PC-3 (cell line): ENCODE measurements around the gene TMEM178B. TPM values are rescaled to one million over a fixed set of nuclear protein-coding genes. Genes with fewer than 3 reads are reported as not detected.
"Not testable (repeated sequence)": the region's sequence is repeated elsewhere in the genome, so short reads cannot be mapped to it uniquely, and the experiment has no call there.

Experiments used
- ATAC-seq: fragments of 200-7000 bp; cut with Tn5 transposase; 2 replicates; pipeline ENCODE4 v1.9.1; 2020; ENCODE audit warnings: mild to moderate bottlenecking, moderate library complexity
- BruUV-seq: library from RNA; stranded (reverse); fragments of 400-500 nt; replicated peaks from 2 replicates; lab custom pipeline; 2021; lab: Mats Ljungman, UMichigan
- CTCF ChIA-PET: fragments of 300-600 bp; sonication (Branson Sonifier 250); formaldehyde crosslinking; loops from one replicate; lab custom pipeline; 2022; ENCODE audit warnings: antibody characterized with exemption; lab: Charles Lee
- POLR2A ChIA-PET: fragments of 300-600 bp; sonication (Branson Sonifier 250); formaldehyde crosslinking; loops from one replicate; lab custom pipeline; 2022; ENCODE audit warnings: antibody characterized with exemption; ENCODE audit not compliant: unreplicated experiment; lab: Charles Lee
- DNase-seq: peaks from one replicate; pipeline ENCODE4 v3.0.0-alpha.2; 2015
- H2AFZ ChIP-seq: fragments of 300-600 bp; sonication (generic); 2 replicates; pipeline ENCODE4 v1.6.0; 2016; ENCODE audit warnings: antibody characterized with exemption, low read length
- H3F3A ChIP-seq: fragments of 300-600 bp; sonication (generic); one replicate; pipeline ENCODE4 v1.6.0; 2017; ENCODE audit warnings: antibody characterized with exemption, low read length, control low read depth, mild to moderate bottlenecking; ENCODE audit not compliant: unreplicated experiment
- H3K27ac ChIP-seq: fragments of 300-600 bp; sonication (generic); 2 replicates; pipeline ENCODE4 v1.5.1; 2016; ENCODE audit warnings: mild to moderate bottlenecking, low read length
- H3K27me3 ChIP-seq: fragments of 300-600 bp; sonication (generic); 2 replicates; pipeline ENCODE4 v1.6.1; 2016; ENCODE audit warnings: low read length, mixed read lengths
- H3K36me3 ChIP-seq: fragments of 300-600 bp; sonication (generic); 2 replicates; pipeline ENCODE4 v1.6.1; 2016; ENCODE audit warnings: low read depth, mixed run types, low read length, mixed read lengths
- H3K4me1 ChIP-seq: fragments of 300-600 bp; sonication (generic); 2 replicates; pipeline ENCODE4 v1.5.1; 2016; ENCODE audit warnings: low read length; ENCODE audit not compliant: insufficient read depth
- H3K4me2 ChIP-seq: fragments of 300-600 bp; sonication (generic); 2 replicates; pipeline ENCODE4 v1.6.0; 2016; ENCODE audit warnings: low read length
- H3K4me3 ChIP-seq: fragments of 300-600 bp; sonication (generic); 2 replicates; pipeline ENCODE4 v1.5.1; 2016; ENCODE audit warnings: mild to moderate bottlenecking, low read length, mixed read lengths
- H3K79me2 ChIP-seq: fragments of 300-600 bp; sonication (generic); 2 replicates; pipeline ENCODE4 v1.6.1; 2017; ENCODE audit warnings: low read length, mixed read lengths
- H3K9ac ChIP-seq: fragments of 300-600 bp; sonication (generic); 2 replicates; pipeline ENCODE4 v1.6.0; 2016; ENCODE audit warnings: mild to moderate bottlenecking, low read length
- H3K9me2 ChIP-seq: fragments of 300-600 bp; sonication (generic); replicated peaks from 2 replicates; pipeline ENCODE4 v1.6.1; 2016; ENCODE audit warnings: mixed run types, low read length, mixed read lengths
- H3K9me3 ChIP-seq: fragments of 300-600 bp; sonication (generic); 2 replicates; pipeline ENCODE4 v1.6.1; 2016; ENCODE audit warnings: low read length, mixed read lengths
- H4K20me1 ChIP-seq: fragments of 300-600 bp; sonication (generic); 2 replicates; pipeline ENCODE4 v1.6.1; 2016; ENCODE audit warnings: low read length, mixed read lengths
- EZH2 ChIP-seq: fragments of 300-600 bp; sonication (generic); IDR thresholded peaks from one replicate; pipeline ENCODE4 v1.6.1; 2017; ENCODE audit warnings: antibody characterized with exemption, mild to moderate bottlenecking, low read length; ENCODE audit not compliant: unreplicated experiment
- EZH2phosphoT487 ChIP-seq: fragments of 300-600 bp; sonication (generic); IDR thresholded peaks from 2 replicates; pipeline ENCODE4 v1.6.1; 2018; ENCODE audit warnings: mild to moderate bottlenecking, antibody characterized with exemption, low read length, borderline replicate concordance
- intact Hi-C: fragments of 100-400 bp; cut with micrococcal nuclease; formaldehyde crosslinking; loops from 2 replicates; pipeline ENCODE4 v1.9.0; 2023
- total RNA-seq: library from RNA; depleted of rRNA; stranded (reverse); fragments of >200 nt; gene quantifications from 2 replicates; pipeline ENCODE4 v1.2.3, GENCODE V29; 2014
- TF ChIP-seq, protein P1 (sequence below): fragments of 300-600 bp; sonication (generic); conservative IDR thresholded peaks from 2 replicates; pipeline ENCODE4 v1.5.1; 2017; ENCODE audit warnings: antibody characterized with exemption, low read depth, mild to moderate bottlenecking, low read length

TMEM178B gene
- total RNA-seq, 1 experiment from 2014 or later: 0.29 TPM

DNA sequence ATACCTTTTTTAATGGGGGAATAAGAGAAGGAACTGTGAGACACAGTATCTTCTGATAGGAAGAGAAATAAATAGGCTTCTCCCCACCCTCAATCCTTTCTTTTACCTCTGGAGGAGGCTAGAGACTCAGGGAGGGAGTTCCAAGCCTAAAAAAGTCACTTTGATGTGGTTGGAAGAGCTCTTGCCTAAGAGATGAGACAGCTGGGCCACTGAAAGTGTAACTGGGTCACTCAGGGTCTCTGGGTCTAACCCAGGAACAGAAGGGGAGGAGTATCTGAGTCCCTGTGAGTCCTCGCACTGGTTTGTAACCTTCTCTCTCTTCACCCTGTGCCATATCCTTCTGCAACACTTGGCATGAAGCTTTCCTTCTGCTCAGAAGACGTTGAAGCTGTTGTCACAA lies 254.4 kb downstream of the TMEM178B start:
- ATAC-seq: no peak
- CTCF ChIA-PET: no interaction called here
- TF ChIP-seq EZH2 (no peak), EZH2phosphoT487 (no peak)
- TF ChIP-seq, protein P1, sequence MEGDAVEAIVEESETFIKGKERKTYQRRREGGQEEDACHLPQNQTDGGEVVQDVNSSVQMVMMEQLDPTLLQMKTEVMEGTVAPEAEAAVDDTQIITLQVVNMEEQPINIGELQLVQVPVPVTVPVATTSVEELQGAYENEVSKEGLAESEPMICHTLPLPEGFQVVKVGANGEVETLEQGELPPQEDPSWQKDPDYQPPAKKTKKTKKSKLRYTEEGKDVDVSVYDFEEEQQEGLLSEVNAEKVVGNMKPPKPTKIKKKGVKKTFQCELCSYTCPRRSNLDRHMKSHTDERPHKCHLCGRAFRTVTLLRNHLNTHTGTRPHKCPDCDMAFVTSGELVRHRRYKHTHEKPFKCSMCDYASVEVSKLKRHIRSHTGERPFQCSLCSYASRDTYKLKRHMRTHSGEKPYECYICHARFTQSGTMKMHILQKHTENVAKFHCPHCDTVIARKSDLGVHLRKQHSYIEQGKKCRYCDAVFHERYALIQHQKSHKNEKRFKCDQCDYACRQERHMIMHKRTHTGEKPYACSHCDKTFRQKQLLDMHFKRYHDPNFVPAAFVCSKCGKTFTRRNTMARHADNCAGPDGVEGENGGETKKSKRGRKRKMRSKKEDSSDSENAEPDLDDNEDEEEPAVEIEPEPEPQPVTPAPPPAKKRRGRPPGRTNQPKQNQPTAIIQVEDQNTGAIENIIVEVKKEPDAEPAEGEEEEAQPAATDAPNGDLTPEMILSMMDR: no peak
- Histone ChIP-seq H3K4me2 (no peak overlapping the region), H3K27ac (no peak overlapping the region), H3K36me3 (no peaks in the 10 kb centered on the region), H4K20me1 (no peaks in the 10 kb centered on the region), H3F3A (no peaks in the 10 kb centered on the region), H3K27me3 (no peaks in the 10 kb centered on the region), H3K9ac (no peak overlapping the region), H3K79me2 (no peaks in the 10 kb centered on the region), H3K4me3 (no peak overlapping the region), H3K9me2 (no peaks in the 10 kb centered on the region), H3K4me1 (no peaks in the 10 kb centered on the region), H2AFZ (no peak overlapping the region), H3K9me3 (no peaks in the 10 kb centered on the region)
- intact Hi-C loops: no loop called here
- POLR2A ChIA-PET: no interaction called here
- BruUV-seq: no TSS peak
- DNase-seq: no peak

DNA sequence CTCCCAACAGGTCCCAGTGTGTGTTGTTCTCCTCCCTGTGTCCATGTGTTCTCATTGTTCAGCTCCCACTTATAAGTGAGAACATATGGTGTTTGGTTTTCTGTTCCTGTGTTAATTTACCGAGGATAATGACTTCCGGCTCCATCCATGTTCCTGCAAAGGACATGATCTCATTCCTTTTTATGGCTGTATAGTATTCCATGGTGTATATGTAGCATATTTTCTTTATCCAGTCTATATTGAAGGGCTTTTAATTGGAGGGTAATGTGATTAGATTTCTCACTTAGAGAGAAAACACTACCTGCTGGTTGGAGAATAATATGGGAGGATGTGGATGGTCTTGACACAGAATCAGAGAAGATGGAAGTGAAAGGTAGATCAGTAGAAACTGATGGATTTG lies 256.4 kb downstream of the TMEM178B start:
- H3K4me1 ChIP-seq, H3K4me2 ChIP-seq, H3K9me3 ChIP-seq, BruUV-seq, DNase-seq, CTCF ChIA-PET, H4K20me1 ChIP-seq, H3K79me2 ChIP-seq, ATAC-seq, H3K27me3 ChIP-seq, H3K27ac ChIP-seq, H3K9me2 ChIP-seq, H3K9ac ChIP-seq, intact Hi-C loops, H2AFZ ChIP-seq, H3K36me3 ChIP-seq, H3K4me3 ChIP-seq, H3F3A ChIP-seq, POLR2A ChIA-PET: not testable (repeated sequence)

DNA sequence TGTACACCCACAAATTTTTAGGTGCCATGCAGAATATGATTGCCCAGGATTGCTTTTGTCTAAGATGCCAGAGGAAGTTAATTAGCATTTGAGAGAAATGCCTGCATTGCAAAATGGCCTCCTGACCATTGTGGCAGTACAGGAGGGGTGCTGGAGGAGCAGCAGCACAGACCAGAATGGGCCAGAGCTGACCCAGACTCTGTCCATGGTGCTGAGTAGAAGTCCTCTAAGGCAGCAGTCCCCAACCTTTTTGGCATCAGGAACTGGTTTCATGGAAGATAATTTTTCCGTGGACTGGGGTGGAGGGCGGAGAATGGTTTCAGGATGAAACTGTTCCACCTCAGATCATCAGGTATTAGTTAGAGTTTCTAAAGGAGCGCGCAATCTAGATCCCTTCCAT lies 259.6 kb downstream of the TMEM178B start:
- no TSS peak for BruUV-seq

More for the DNA sequence above, 259.6 kb downstream of the TMEM178B start:
- Histone ChIP-seq H3K4me3 (no peak overlapping the region), H3K9ac (no peak overlapping the region), H3K9me2 (no peaks in the 10 kb centered on the region), H3K4me2 (no peak overlapping the region), H4K20me1 (no peaks in the 10 kb centered on the region), H3K27me3 (no peaks in the 10 kb centered on the region), H3K27ac (no peak overlapping the region), H3K4me1 (no peaks in the 10 kb centered on the region), H3K36me3 (no peaks in the 10 kb centered on the region), H2AFZ (no peak overlapping the region), H3K79me2 (no peaks in the 10 kb centered on the region), H3K9me3 (no peaks in the 10 kb centered on the region), H3F3A (no peaks in the 10 kb centered on the region)
- ATAC-seq (no peak), DNase-seq (no peak)
- ChIA-PET CTCF (no interaction called here), POLR2A (no interaction called here)
- intact Hi-C loops: no loop called here
- TF ChIP-seq, protein P1: no peak
- TF ChIP-seq EZH2 (no peak), EZH2phosphoT487 (no peak)
